GM19025 (cell line): Measurements from ENCODE around the gene PLBD2.

Source experiments
- ATAC-seq: cut with Tn5 transposase; IDR thresholded peaks from one replicate; pipeline ENCODE4 v1.9.1; 2021; ENCODE audit warnings: mild to moderate bottlenecking, low read depth, moderate library complexity; ENCODE audit not compliant: unreplicated experiment

The PLBD2 gene

DNA sequence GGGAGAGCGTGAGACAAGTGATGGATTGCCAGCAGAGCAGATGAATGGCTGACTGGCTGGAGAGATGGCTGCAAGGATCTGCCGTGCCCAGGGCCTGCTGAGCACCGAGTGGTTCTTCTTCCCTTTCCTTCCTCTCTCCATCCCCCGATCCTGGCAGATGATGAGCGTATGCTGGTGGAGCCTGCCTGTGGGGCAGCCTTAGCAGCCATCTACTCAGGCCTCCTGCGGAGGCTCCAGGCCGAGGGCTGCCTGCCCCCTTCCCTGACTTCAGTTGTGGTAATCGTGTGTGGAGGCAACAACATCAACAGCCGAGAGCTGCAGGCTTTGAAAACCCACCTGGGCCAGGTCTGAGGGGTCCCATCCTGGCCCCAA lies 79.3 kb downstream of the PLBD2 start:
- no peak for ATAC-seq

DNA sequence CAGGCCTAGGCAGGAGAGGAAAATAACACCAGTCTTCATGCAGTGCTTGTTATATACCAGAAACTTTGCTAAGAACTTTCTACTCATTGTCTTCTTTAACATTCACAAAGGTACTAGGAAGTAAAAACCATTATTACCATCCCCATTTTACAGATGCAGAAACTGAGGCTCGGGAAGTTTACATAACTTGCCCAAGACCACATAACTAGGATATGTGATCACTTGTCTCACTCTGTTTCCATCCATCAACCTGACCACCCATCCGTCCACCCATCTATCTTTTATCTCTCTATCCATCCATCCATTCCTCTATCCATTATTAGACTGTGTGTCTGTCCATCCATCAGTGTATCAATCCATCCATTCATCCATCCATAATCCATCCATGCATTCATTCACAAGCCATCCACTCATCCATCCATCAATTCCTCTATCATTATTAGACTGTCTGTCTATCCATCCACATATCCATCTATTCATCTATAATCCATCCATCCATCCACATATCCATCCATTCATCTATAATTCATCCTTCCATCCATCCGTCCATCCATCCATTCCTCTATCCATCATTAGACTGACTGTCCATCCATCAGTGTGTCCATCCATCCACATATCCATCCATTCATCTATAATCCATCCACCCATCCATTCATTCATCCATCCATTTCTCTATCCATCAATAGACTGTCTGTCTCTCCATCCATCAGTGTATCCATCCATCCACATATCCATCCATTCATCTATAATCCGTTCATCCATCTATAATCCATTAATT lies 80.3 kb downstream of the PLBD2 start:
- ATAC-seq: no peak

DNA sequence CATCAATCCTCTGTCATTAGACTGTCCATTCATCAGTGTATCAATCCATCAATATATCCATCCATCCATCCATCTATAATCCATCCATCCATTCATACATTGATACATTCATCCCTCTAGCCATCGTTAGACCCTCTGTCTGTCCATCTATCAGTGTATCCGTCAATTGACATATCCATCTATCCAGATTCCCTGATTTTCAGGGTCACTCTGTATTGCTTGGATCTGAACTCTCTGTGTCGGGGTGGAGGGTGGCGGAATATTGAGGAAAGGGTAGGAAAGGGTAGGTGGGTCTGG lies 80.9 kb downstream of the PLBD2 start:
- ATAC-seq: no peak

DNA sequence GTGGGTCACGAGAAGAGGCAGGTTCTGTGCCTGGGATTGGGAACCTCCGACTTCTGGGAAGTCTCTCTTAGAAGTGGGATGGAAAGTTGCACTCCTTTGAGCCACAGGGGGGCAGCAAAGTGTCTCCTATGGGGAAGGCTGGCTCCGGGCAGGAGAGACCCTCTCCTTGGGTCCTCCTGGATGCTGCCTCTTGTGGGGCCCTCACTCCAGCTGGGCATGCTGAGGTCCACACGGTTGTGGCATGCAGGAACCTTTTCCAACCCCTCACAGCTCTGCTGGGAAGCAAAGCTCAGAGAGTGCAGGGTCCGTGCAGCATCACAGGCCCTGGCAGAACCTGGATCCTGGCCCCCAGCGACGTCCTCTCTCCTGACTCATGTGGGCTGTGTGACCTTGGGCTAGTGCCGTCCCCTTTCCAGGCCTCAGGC lies 81.2 kb downstream of the PLBD2 start:
- ATAC-seq: no peak

DNA sequence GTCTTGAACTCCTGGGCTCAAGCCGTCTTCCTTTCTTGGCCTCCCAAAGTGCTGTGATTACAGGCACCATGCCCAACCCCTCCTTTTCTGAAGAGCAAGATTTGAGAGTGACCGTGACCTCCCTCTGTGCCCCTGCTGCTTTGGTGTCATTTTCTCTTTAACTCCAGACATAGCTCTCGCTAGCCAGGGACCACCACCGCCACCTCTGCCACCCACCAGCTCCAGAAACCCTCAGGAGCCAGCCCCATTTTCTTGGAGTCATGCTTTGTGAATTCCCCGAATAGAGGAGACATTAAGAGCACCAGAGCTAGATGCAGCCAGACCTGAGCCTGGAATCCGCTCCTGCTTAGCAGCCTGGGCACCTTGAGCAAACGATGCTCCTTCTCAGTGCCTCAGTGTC lies 81.9 kb downstream of the PLBD2 start:
- ATAC-seq: no peak
